Peyer's patch (tissue), 4 donors: ENCODE data around the gene MRNIP. TPM values are rescaled to one million over a fixed set of nuclear protein-coding genes. Genes with fewer than 3 reads are reported as not detected.

Experiments used
- DNase-seq, 3 donors: peaks; one replicate each; pipeline ENCODE4 v3.0.0-alpha.2; 2017 to 2019
- H3K27ac ChIP-seq, 4 donors: fragments of 200-600 bp; sonication (generic); one replicate each; pipeline ENCODE4 v1.5.1; 2016 to 2019
- H3K27me3 ChIP-seq, 2 donors: fragments of 200-600 bp; sonication (generic); one replicate each; pipeline ENCODE4 v1.5.1; 2019
- H3K36me3 ChIP-seq, 3 donors: fragments of 200-600 bp; sonication (generic); one replicate each; pipeline ENCODE4 v1.5.1; 2016 to 2019
- H3K4me1 ChIP-seq, 4 donors: fragments of 200-600 bp; sonication (generic); one replicate each; pipeline ENCODE4 v1.5.1; 2016 to 2019
- H3K4me3 ChIP-seq, 4 donors: fragments of 200-600 bp; sonication (generic); 1 replicate in 3 of 4; 2 replicates in 1 of 4; pipeline ENCODE4 v1.5.1; 2016 to 2019; ENCODE audit warnings: mild to moderate bottlenecking in 1 of 4
- H3K9me3 ChIP-seq, 4 donors: fragments of 200-600 bp; sonication (generic); one replicate each; pipeline ENCODE4 v1.5.1; 2016 to 2019; ENCODE audit warnings: mild to moderate bottlenecking in 1 of 4
- CTCF ChIP-seq, 6 experiments: fragments of 450-650 bp in 4 of 6; fragments of 200-600 bp in 2 of 6; sonication (generic) in 1 of 6; IDR thresholded peaks; one replicate each; pipeline ENCODE4 v1.5.1; 2017 to 2019; ENCODE audit warnings: antibody characterized with exemption in 6 of 6, mild to moderate bottlenecking in 3 of 6, moderate library complexity in 1 of 6
- POLR2A ChIP-seq, 2 donors: fragments of 450-650 bp; IDR thresholded peaks; one replicate each; pipeline ENCODE4 v1.5.1; 2017; ENCODE audit warnings: antibody characterized with exemption in 2 of 2, mild to moderate bottlenecking in 2 of 2, moderate library complexity in 2 of 2
- total RNA-seq, 4 donors: library from RNA; depleted of rRNA; stranded (reverse); fragments of >200 nt; gene quantifications; one replicate each; pipeline ENCODE4 v1.1.0, GENCODE V29; 2016

Gene MRNIP
- total RNA-seq, 4 donors from 2014 or later = 21.5 to 120 (median 68.3) TPM

GRCh38 chr5:179905161-179905560, 46.5 kb upstream of the MRNIP start:
- no peak for TF ChIP-seq CTCF (IDR thresholded peaks at IDR 0.05)
- no peak for TF ChIP-seq POLR2A (IDR thresholded peaks at IDR 0.05)
- peaks cover 0 to 18% (median 4%) of the 10 kb centered on the region in 4 donors for H3K4me1 ChIP-seq
- no peak overlapping the region for H3K4me3 ChIP-seq
- DNase-seq = no peak
- no peak overlapping the region for H3K27ac ChIP-seq
- no peaks in the 10 kb centered on the region for H3K27me3 ChIP-seq
- H3K36me3 ChIP-seq = peaks cover 0 to 28% (median 0%) of the 10 kb centered on the region in 3 donors
- H3K9me3 ChIP-seq = no peaks in the 10 kb centered on the region

GRCh38 chr5:179904463-179905160, 46.0 kb upstream of the MRNIP start:
- H3K4me1 ChIP-seq = peaks cover 0 to 18% (median 4%) of the 10 kb centered on the region in 4 donors
- no peaks in the 10 kb centered on the region for H3K27me3 ChIP-seq
- H3K4me3 ChIP-seq = no peak overlapping the region
- H3K27ac ChIP-seq = no peak overlapping the region
- no peak for TF ChIP-seq POLR2A (IDR thresholded peaks at IDR 0.05)
- TF ChIP-seq CTCF (IDR thresholded peaks at IDR 0.05) = no peak
- DNase-seq = no peak
- H3K36me3 ChIP-seq = peaks cover 0 to 34% (median 0%) of the 10 kb centered on the region in 3 donors
- no peaks in the 10 kb centered on the region for H3K9me3 ChIP-seq

- TF ChIP-seq CTCF (IDR thresholded peaks at IDR 0.05) = no peak
- no peak for TF ChIP-seq POLR2A (IDR thresholded peaks at IDR 0.05)
- Histone ChIP-seq H3K27me3 (no peaks in the 10 kb centered on the region), H3K9me3 (no peaks in the 10 kb centered on the region), H3K4me1 (peaks cover 0 to 11% (median 4%) of the 10 kb centered on the region in 4 donors), H3K27ac (no peak overlapping the region), H3K4me3 (no peak overlapping the region), H3K36me3 (peaks cover 0 to 52% (median 0%) of the 10 kb centered on the region in 3 donors)
- no peak for DNase-seq
These were observed 44.1 kb upstream of the MRNIP start for GRCh38 chr5:179902763-179903158.

- peaks cover 0 to 58% (median 0%) of the 10 kb centered on the region in 3 donors for H3K36me3 ChIP-seq
- peaks cover 0 to 11% (median 4%) of the 10 kb centered on the region in 4 donors for H3K4me1 ChIP-seq
- TF ChIP-seq POLR2A (IDR thresholded peaks at IDR 0.05) (no peak), CTCF (IDR thresholded peaks at IDR 0.05) (no peak)
- DNase-seq = no peak
- H3K9me3 ChIP-seq = no peaks in the 10 kb centered on the region
- no peak overlapping the region for H3K4me3 ChIP-seq
- H3K27ac ChIP-seq = no peak overlapping the region
- no peaks in the 10 kb centered on the region for H3K27me3 ChIP-seq
These were observed 43.5 kb upstream of the MRNIP start for GRCh38 chr5:179901915-179902762.

- H3K36me3 ChIP-seq = peaks cover 0 to 65% (median 0%) of the 10 kb centered on the region in 3 donors
- no peak for TF ChIP-seq POLR2A (IDR thresholded peaks at IDR 0.05)
- no peak for TF ChIP-seq CTCF (IDR thresholded peaks at IDR 0.05)
These were observed 42.8 kb upstream of the MRNIP start for GRCh38 chr5:179901462-179901861.

More at GRCh38 chr5:179901462-179901861, 42.8 kb upstream of the MRNIP start:
- DNase-seq = no peak
- no peak overlapping the region for H3K27ac ChIP-seq
- no peaks in the 10 kb centered on the region for H3K9me3 ChIP-seq
- peaks cover 0 to 5% (median under 1%) of the 10 kb centered on the region in 4 donors for H3K4me1 ChIP-seq
- H3K27me3 ChIP-seq = no peaks in the 10 kb centered on the region
- H3K4me3 ChIP-seq = no peak overlapping the region
